Esophagus muscularis mucosa (tissue), 4 donors: ENCODE data around the gene SNX3.

Experiments
- CTCF ChIP-seq, 3 experiments: fragments of 200-600 bp in 2 of 3; fragments of 450-650 bp in 1 of 3; sonication (generic) in 2 of 3; IDR thresholded peaks; one replicate each; pipeline ENCODE4 v1.5.1; 2017 to 2019; ENCODE audit warnings: antibody characterized with exemption in 3 of 3, mild to moderate bottlenecking in 2 of 3, moderate library complexity in 1 of 3
- EP300 ChIP-seq: sonication (generic); formaldehyde crosslinking; IDR thresholded peaks from one replicate; pipeline ENCODE4 v1.6.1; 2017; ENCODE audit warnings: antibody characterized with exemption
- POLR2A ChIP-seq: fragments of 450-650 bp; IDR thresholded peaks from one replicate; pipeline ENCODE4 v1.6.1; 2017; ENCODE audit warnings: antibody characterized with exemption, moderate library complexity, mild to moderate bottlenecking, low read depth
- POLR2AphosphoS5 ChIP-seq, 2 donors: sonication (generic); formaldehyde crosslinking; IDR thresholded peaks; one replicate each; pipeline ENCODE4 v1.6.1; 2017; ENCODE audit warnings: antibody characterized with exemption in 2 of 2

GRCh38 chr6:108210556-108210955 lies 50.3 kb downstream of the SNX3 start:
- TF ChIP-seq CTCF (IDR thresholded peaks at IDR 0.05) (no peak), POLR2A (no peak), POLR2AphosphoS5 (IDR thresholded peaks at IDR 0.05) (no peak), EP300 (no peak)
